Kidney (tissue), 14 donors: ENCODE results near the gene MBOAT1. TPM values are rescaled to one million over a fixed set of nuclear protein-coding genes. Genes with fewer than 3 reads are reported as not detected.
"Not testable (repeated sequence)": the region's sequence is repeated elsewhere in the genome, so short reads cannot be mapped to it uniquely, and the experiment has no call there.

Experiments
- DNase-seq, 5 donors: peaks; one replicate each; pipeline ENCODE4 v3.0.0-alpha.2; 2013 to 2020
- FAIRE-seq: peaks from 2 replicates; lab custom pipeline; 2012; peaks lifted over from hg19 to GRCh38; lab: Jason Lieb, UNC
- H3K27ac ChIP-seq, 2 donors: one replicate each; pipeline ENCODE4 v1.7.0; 2013; ENCODE audit warnings: low read depth in 2 of 2, low read length in 2 of 2, inconsistent platforms in 1 of 2
- H3K27me3 ChIP-seq: one replicate; pipeline ENCODE4 v1.7.1; 2013; ENCODE audit warnings: low read length, inconsistent platforms; ENCODE audit not compliant: control insufficient read depth, insufficient read depth
- H3K36me3 ChIP-seq, 3 donors: one replicate each; pipeline versions ENCODE4 v1.7.0 to v1.7.1; 2013; ENCODE audit warnings: low read length in 3 of 3, control low read depth in 1 of 3, inconsistent platforms in 1 of 3; ENCODE audit not compliant: insufficient read depth in 3 of 3, control insufficient read depth in 2 of 3
- H3K4me1 ChIP-seq, 3 donors: one replicate each; pipeline versions ENCODE4 v1.7.0 to v1.7.1; 2013; ENCODE audit warnings: low read length in 3 of 3, inconsistent platforms in 1 of 3, low read depth in 1 of 3; ENCODE audit not compliant: control insufficient read depth in 2 of 3, insufficient read depth in 2 of 3
- H3K4me3 ChIP-seq, 3 donors: one replicate each; pipeline versions ENCODE4 v1.7.0 to v1.8.1; 2013; ENCODE audit warnings: low read length in 3 of 3, control low read depth in 1 of 3, inconsistent platforms in 1 of 3
- H3K9ac ChIP-seq, 3 donors: one replicate each; pipeline versions ENCODE4 v1.7.0 to v1.7.1; 2013; ENCODE audit warnings: low read length in 3 of 3, control low read depth in 1 of 3, inconsistent platforms in 1 of 3
- H3K9me3 ChIP-seq, 3 donors: one replicate each; pipeline versions ENCODE4 v1.7.0 to v1.7.1; 2013; ENCODE audit warnings: low read length in 3 of 3, control low read depth in 1 of 3, inconsistent platforms in 1 of 3; ENCODE audit not compliant: control insufficient read depth in 2 of 3, insufficient read depth in 1 of 3
- intact Hi-C: fragments of 100-400 bp; cut with DNase I; formaldehyde crosslinking; loops from one replicate; pipeline ENCODE4 v1.11.1; 2022
- polyA plus RNA-seq: library from polyadenylated mRNA; stranded (reverse); fragments of 350-450 nt; fragmentation: Illumina TruSeq; extraction: RNeasy Lipid Tissue Mini Kit (QIAGEN cat#74804); gene quantifications from one replicate; pipeline ENCODE4 v1.2.3, GENCODE V29; 2014; ENCODE audit warnings: low read depth, low replicate concordance; ENCODE audit not compliant: insufficient read depth
- total RNA-seq: library from RNA; stranded (reverse); fragmentation: NEBNext Ultra II Directional; extraction: Animal tissue kit (Norgen Biotek cat#: 25700); gene quantifications from one replicate; pipeline ENCODE4 v1.2.1, GENCODE V29; 2021
- TF ChIP-seq, protein P1 (sequence below): IDR thresholded peaks from 3 replicates; pipeline ENCODE4 v1.5.1; 2012; ENCODE audit warnings: mild to moderate bottlenecking, moderate library complexity, borderline replicate concordance; ENCODE audit not compliant: insufficient read depth; ENCODE audit errors: extremely low read depth
- donor health status: control.
- donor health status: control.
- donor health status: control.
- donor health status: control.
- donor health status: control.
- donor health status: DM: yes; HTN: yes; CAD: no.
- donor health status: Normal renal cell carcinoma (clear cell type).

MBOAT1 gene
- total and polyA plus RNA-seq, 2 donors from 2014 or later = 1.9 to 15.1 TPM

DNA sequence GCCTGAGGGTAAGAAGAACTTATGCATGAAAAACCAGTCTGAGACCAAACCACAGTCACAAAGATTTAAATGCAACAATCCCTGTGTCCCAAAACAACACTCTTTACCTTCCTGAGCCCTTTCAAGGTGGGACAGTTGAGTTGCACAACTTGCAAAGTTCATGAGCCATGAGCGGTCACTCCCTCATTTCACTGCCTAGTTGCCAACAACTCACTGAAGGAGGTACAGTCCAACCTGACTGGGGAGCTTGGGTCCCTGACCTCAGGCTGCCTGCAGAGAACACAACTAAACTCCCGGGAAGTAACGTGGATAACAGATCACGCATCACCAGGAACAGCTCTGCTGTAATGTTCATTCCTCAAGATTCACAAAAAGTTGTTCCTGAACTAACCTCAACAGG is 69.4 kb downstream of the MBOAT1 start:
- intact Hi-C loops = no loop called here
- Histone ChIP-seq H3K36me3 (peaks cover 0 to 3% (median 0%) of the 10 kb centered on the region in 3 donors), H3K27me3 (no peaks in the 10 kb centered on the region), H3K9ac (no peak overlapping the region), H3K4me1 (no peaks in the 10 kb centered on the region), H3K4me3 (no peak overlapping the region), H3K27ac (no peak overlapping the region), H3K9me3 (no peaks in the 10 kb centered on the region)
- DNase-seq (no peak), FAIRE-seq (no peak)
- TF ChIP-seq, protein P1, sequence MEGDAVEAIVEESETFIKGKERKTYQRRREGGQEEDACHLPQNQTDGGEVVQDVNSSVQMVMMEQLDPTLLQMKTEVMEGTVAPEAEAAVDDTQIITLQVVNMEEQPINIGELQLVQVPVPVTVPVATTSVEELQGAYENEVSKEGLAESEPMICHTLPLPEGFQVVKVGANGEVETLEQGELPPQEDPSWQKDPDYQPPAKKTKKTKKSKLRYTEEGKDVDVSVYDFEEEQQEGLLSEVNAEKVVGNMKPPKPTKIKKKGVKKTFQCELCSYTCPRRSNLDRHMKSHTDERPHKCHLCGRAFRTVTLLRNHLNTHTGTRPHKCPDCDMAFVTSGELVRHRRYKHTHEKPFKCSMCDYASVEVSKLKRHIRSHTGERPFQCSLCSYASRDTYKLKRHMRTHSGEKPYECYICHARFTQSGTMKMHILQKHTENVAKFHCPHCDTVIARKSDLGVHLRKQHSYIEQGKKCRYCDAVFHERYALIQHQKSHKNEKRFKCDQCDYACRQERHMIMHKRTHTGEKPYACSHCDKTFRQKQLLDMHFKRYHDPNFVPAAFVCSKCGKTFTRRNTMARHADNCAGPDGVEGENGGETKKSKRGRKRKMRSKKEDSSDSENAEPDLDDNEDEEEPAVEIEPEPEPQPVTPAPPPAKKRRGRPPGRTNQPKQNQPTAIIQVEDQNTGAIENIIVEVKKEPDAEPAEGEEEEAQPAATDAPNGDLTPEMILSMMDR = no peak

GRCh38 chr6:20141931-20142330 is 70.3 kb downstream of the MBOAT1 start:
- H3K4me1 ChIP-seq = no peaks in the 10 kb centered on the region
- H3K36me3 ChIP-seq = peaks cover 0 to 3% (median 0%) of the 10 kb centered on the region in 3 donors
- intact Hi-C loops = no loop called here
- H3K4me3 ChIP-seq = no peak overlapping the region
- TF ChIP-seq, protein P1 = no peak
- H3K27me3 ChIP-seq = no peaks in the 10 kb centered on the region
- no peak for DNase-seq
- FAIRE-seq = no peak
- no peak overlapping the region for H3K9ac ChIP-seq
- no peaks in the 10 kb centered on the region for H3K9me3 ChIP-seq
- H3K27ac ChIP-seq = no peak overlapping the region

DNA sequence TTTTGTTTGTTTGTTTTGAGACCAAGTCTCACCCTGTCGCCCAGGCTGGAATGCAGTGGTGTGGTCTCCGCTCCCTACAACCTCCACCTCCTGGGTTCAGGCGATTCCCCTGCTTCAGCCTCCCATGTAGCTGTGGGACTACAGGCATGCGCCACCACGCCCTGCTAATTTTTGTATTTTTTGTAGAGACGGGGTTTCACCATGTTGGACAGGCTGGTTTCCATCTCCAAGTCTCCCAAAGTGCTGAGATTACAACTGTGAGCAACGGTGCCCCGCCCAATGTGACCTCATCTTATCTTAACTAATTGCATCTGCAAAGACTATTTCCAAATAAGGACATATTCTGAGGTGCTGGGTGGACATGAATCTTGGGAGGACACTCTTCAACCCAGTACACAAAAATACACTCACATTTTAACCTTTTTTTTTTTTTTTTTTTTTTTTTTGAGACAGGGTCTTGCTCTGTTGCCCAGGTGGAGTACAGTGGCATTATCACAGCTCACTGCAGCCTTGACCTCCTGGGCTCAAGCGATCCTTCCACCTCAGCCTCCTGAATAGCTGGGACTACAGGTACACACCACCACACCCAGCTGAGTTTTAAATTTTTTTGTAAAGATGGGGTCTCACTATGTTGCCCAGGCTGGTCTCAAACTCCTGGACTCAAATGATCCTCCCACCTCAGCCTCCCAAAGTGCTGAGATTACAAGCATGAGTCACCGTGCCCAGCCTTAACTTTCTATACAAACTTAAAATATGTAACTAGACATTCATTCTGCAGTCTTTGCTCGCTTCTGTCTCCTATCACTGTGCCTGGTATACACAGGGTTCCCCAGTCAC is 72.9 kb downstream of the MBOAT1 start:
- DNase-seq, H3K4me1 ChIP-seq, intact Hi-C loops, FAIRE-seq, H3K27ac ChIP-seq, H3K36me3 ChIP-seq, H3K4me3 ChIP-seq, H3K27me3 ChIP-seq, H3K9ac ChIP-seq, H3K9me3 ChIP-seq: not testable (repeated sequence)

GRCh38 chr6:20137837-20138236 is 74.4 kb downstream of the MBOAT1 start:
- intact Hi-C loops = no loop called here
- Histone ChIP-seq H3K36me3 (no peaks in the 10 kb centered on the region), H3K4me1 (no peaks in the 10 kb centered on the region)

More at GRCh38 chr6:20137837-20138236, 74.4 kb downstream of the MBOAT1 start:
- Histone ChIP-seq H3K27me3 (no peaks in the 10 kb centered on the region), H3K4me3 (no peak overlapping the region), H3K27ac (no peak overlapping the region), H3K9ac (no peak overlapping the region), H3K9me3 (no peaks in the 10 kb centered on the region)
- FAIRE-seq (no peak), DNase-seq (no peak)
- TF ChIP-seq, protein P1 = no peak
